Uterus (tissue), 4 donors: ENCODE results near the gene ADIPOR2. TPM values are rescaled to one million over a fixed set of nuclear protein-coding genes. Genes with fewer than 3 reads are reported as not detected.

ENCODE experiments used
- DNase-seq, 2 donors: peaks; one replicate each; pipeline ENCODE4 v3.0.0-alpha.2; 2019 to 2020
- H3K27ac ChIP-seq, 2 donors: fragments of 200-600 bp; sonication (generic); 1 replicate in 1 of 2; 2 replicates in 1 of 2; pipeline ENCODE4 v1.5.1; 2016 to 2018
- H3K27me3 ChIP-seq, 2 donors: fragments of 200-600 bp; sonication (generic); one replicate each; pipeline ENCODE4 v1.5.1; 2018 to 2019; ENCODE audit warnings: control low read depth in 1 of 2
- H3K36me3 ChIP-seq, 2 donors: fragments of 200-600 bp; sonication (generic); one replicate each; pipeline ENCODE4 v1.5.1; 2019; ENCODE audit warnings: control low read depth in 1 of 2
- H3K4me1 ChIP-seq, 2 donors: fragments of 200-600 bp; sonication (generic); one replicate each; pipeline ENCODE4 v1.5.1; 2018 to 2019; ENCODE audit warnings: control low read depth in 1 of 2
- H3K4me3 ChIP-seq, 2 donors: fragments of 200-600 bp; sonication (generic); 1 replicate in 1 of 2; 2 replicates in 1 of 2; pipeline ENCODE4 v1.5.1; 2018 to 2019; ENCODE audit warnings: mild to moderate bottlenecking in 1 of 2
- H3K9me3 ChIP-seq, 2 donors: fragments of 200-600 bp; sonication (generic); one replicate each; pipeline ENCODE4 v1.5.1; 2019; ENCODE audit warnings: control low read depth in 1 of 2
- POLR2A ChIP-seq, 2 donors: fragments of 450-650 bp; IDR thresholded peaks; one replicate each; pipeline ENCODE4 v1.6.1; 2016; ENCODE audit warnings: antibody characterized with exemption in 2 of 2, mild to moderate bottlenecking in 1 of 2, moderate library complexity in 1 of 2
- intact Hi-C: fragments of 100-400 bp; cut with DNase I; formaldehyde crosslinking; loops from one replicate; pipeline ENCODE4 v1.15.1; 2023; ENCODE audit warnings: low total_unique reads
- total RNA-seq, 4 donors: library from RNA; depleted of rRNA in 3 of 4; stranded (reverse); fragments of >200 nt in 3 of 4; gene quantifications; one replicate each; pipeline versions ENCODE4 v1.1.0 to v1.2.4, GENCODE V29; 2014 to 2023
- TF ChIP-seq, protein P1 (sequence below), 4 experiments: fragments of 200-600 bp in 2 of 4; fragments of 450-650 bp in 2 of 4; sonication (generic) in 2 of 4; IDR thresholded peaks; one replicate each; pipeline ENCODE4 v1.5.1; 2016 to 2019; ENCODE audit warnings: antibody characterized with exemption in 4 of 4, mild to moderate bottlenecking in 2 of 4, moderate library complexity in 1 of 4
- donor health status: DM: yes; HTN: yes; CAD: no.

ADIPOR2 gene
- total RNA-seq, 4 donors from 2014 or later, result 30.3 to 71.2 (median 42.3) TPM

GRCh38 chr12:1819571-1819970, 128.7 kb downstream of the ADIPOR2 start:
- no peak for DNase-seq
- H3K4me1 ChIP-seq, result no peaks in the 10 kb centered on the region
- TF ChIP-seq POLR2A (IDR thresholded peaks at IDR 0.05), result no peak
- TF ChIP-seq, protein P1, sequence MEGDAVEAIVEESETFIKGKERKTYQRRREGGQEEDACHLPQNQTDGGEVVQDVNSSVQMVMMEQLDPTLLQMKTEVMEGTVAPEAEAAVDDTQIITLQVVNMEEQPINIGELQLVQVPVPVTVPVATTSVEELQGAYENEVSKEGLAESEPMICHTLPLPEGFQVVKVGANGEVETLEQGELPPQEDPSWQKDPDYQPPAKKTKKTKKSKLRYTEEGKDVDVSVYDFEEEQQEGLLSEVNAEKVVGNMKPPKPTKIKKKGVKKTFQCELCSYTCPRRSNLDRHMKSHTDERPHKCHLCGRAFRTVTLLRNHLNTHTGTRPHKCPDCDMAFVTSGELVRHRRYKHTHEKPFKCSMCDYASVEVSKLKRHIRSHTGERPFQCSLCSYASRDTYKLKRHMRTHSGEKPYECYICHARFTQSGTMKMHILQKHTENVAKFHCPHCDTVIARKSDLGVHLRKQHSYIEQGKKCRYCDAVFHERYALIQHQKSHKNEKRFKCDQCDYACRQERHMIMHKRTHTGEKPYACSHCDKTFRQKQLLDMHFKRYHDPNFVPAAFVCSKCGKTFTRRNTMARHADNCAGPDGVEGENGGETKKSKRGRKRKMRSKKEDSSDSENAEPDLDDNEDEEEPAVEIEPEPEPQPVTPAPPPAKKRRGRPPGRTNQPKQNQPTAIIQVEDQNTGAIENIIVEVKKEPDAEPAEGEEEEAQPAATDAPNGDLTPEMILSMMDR (IDR thresholded peaks at IDR 0.05), result no peak
- no peak overlapping the region for H3K27ac ChIP-seq
- H3K9me3 ChIP-seq, result no peaks in the 10 kb centered on the region
- no peak overlapping the region for H3K4me3 ChIP-seq
- intact Hi-C loops, result no loop called here
- no peaks in the 10 kb centered on the region for H3K36me3 ChIP-seq
- peaks cover 0 to 10% of the 10 kb centered on the region in 2 donors for H3K27me3 ChIP-seq

DNA sequence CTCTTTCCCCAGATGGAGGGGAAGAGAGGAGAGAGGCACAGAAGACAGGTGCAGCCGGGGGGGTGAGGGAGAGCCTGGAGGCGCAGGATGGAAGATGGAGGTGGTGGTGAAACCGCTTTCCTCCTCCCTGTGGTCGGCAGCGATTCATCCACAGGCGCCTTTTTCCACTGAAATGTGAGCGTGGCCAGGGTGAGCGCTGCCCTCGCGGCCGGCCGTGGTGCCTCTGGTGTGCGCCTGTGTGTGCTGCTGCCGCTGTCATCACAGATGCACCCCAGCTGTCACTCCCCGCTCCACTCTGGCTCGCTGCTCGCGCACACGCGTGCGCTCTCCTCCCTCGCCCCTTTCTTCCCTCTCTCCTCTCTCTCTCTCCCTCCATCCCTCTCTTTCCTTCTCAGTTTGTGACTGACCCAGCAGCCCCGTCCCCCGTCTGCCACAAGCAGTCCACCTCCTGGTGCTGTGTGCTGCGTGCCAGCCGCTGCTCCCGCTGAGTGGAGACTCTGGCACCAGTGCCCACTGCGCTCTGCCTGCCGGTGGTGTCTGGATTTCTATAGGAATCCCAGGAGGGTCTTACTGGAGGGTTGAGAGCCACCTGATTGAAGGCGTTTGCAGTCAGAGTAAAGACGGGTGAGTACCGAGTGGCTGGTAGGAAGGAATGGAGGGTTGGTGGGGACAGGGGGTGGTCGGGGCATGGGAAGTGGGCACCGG, 129.5 kb downstream of the ADIPOR2 start, which contains the start of gene LRTM2:
Gene LRTM2 (plus strand): TSS at position 375 of the 705 bp plus-strand sequence. CDS start 7,584 bp downstream, outside the sequence.
- H3K9me3 ChIP-seq, result no peaks in the 10 kb centered on the region
- intact Hi-C loops, result no loop called here
- DNase-seq, result no peak
- H3K36me3 ChIP-seq, result no peaks in the 10 kb centered on the region
- no peaks in the 10 kb centered on the region for H3K4me1 ChIP-seq
- peaks cover 0 to 10% of the 10 kb centered on the region in 2 donors for H3K27me3 ChIP-seq
- no peak for TF ChIP-seq POLR2A (IDR thresholded peaks at IDR 0.05)
- TF ChIP-seq, protein P1 (IDR thresholded peaks at IDR 0.05), result no peak
- no peak within 1 kb of the TSS for H3K4me3 ChIP-seq
- H3K27ac ChIP-seq, result no peak within 1 kb of the TSS

DNA sequence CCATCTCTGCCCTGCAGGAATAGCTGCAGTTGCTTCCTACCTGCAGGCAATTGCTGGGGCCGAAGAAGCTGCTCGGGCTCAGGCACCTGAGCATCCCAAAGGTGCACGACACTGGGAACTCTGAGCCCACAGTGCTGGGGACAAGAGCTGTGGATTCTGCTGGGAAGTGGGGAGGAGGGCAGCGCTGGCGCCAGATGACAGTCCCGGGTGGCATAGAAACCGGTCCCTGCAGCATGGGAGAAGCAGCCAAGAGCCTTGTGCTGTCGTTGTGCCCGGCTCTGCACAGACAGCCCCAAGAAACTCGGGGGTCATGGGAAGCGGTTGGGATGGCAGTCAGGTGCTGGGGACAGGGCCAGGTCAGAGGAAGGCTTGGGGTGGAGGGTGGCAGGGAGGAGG, 130.0 kb downstream of the ADIPOR2 start:
- Histone ChIP-seq H3K4me1 (no peaks in the 10 kb centered on the region), H3K9me3 (no peaks in the 10 kb centered on the region), H3K36me3 (no peaks in the 10 kb centered on the region), H3K27me3 (peaks cover 0 to 10% of the 10 kb centered on the region in 2 donors), H3K27ac (no peak overlapping the region), H3K4me3 (no peak overlapping the region)
- intact Hi-C loops, result no loop called here
- TF ChIP-seq POLR2A (IDR thresholded peaks at IDR 0.05), result no peak
- TF ChIP-seq, protein P1 (IDR thresholded peaks at IDR 0.05), result no peak
- no peak for DNase-seq

GRCh38 chr12:1821805-1822204, 130.9 kb downstream of the ADIPOR2 start:
- Histone ChIP-seq H3K27ac (no peak overlapping the region), H3K36me3 (no peaks in the 10 kb centered on the region), H3K9me3 (no peaks in the 10 kb centered on the region), H3K4me1 (no peaks in the 10 kb centered on the region), H3K4me3 (no peak overlapping the region), H3K27me3 (peaks cover 0 to 10% of the 10 kb centered on the region in 2 donors)
- TF ChIP-seq, protein P1 (IDR thresholded peaks at IDR 0.05), result no peak
- TF ChIP-seq POLR2A (IDR thresholded peaks at IDR 0.05), result no peak
- intact Hi-C loops, result no loop called here
- no peak for DNase-seq

GRCh38 chr12:1822699-1823098, 131.8 kb downstream of the ADIPOR2 start:
- no peak for DNase-seq
- intact Hi-C loops, result no loop called here
- H3K9me3 ChIP-seq, result no peaks in the 10 kb centered on the region
- no peak overlapping the region for H3K4me3 ChIP-seq
- H3K27ac ChIP-seq, result no peak overlapping the region
- H3K36me3 ChIP-seq, result no peaks in the 10 kb centered on the region
- H3K4me1 ChIP-seq, result no peaks in the 10 kb centered on the region
- H3K27me3 ChIP-seq, result peaks cover 0 to 10% of the 10 kb centered on the region in 2 donors
- TF ChIP-seq POLR2A (IDR thresholded peaks at IDR 0.05), result no peak
- TF ChIP-seq, protein P1 (IDR thresholded peaks at IDR 0.05), result no peak
